ENCODE results near the gene PRSS21. TPM values are rescaled to one million over a fixed set of nuclear protein-coding genes. Genes with fewer than 3 reads are reported as not detected.

The PRSS21 gene
- polyA plus RNA-seq, 1 of the 3 experiments (the other 2 are of a cell fraction): not detected

- Histone ChIP-seq H3K36me3 (replicated peaks in 1 of 2; ENCODE audit: control insufficient read depth in 1 of 2, insufficient read depth in 2 of 2, low read length in 1 of 2) (no peaks in the 10 kb centered on the region), H3K9ac (peak overlapping the region; percentile 87), H3K9me3 (no peaks in the 10 kb centered on the region), H4K20me1 (ENCODE audit: insufficient read depth) (no peaks in the 10 kb centered on the region), H3K9me2 (no peaks in the 10 kb centered on the region), H3K27me3 (ENCODE audit: insufficient read depth) (no peaks in the 10 kb centered on the region), H3K4me1 (ENCODE audit: control insufficient read depth in 1 of 2, insufficient read depth in 2 of 2, low read depth in 1 of 2, low read length in 1 of 2) (peaks cover 4 to 5% of the 10 kb centered on the region in 2 experiments; a peak in 3 of 4 replicates), H3K4me3 (ENCODE audit: low read depth in 2 of 2, low read length in 1 of 2) (peak overlapping the region; percentile 61 to 71), H3K27ac (ENCODE audit: low read depth in 2 of 2, low read length in 1 of 2) (peak overlapping the region; percentile 90 to 95), H3K79me2 (ENCODE audit: insufficient read depth) (no peaks in the 10 kb centered on the region), H2AFZ (ENCODE audit: low read depth) (peak overlapping the region; percentile 100), H3F3A (replicated peaks; ENCODE audit: insufficient read depth) (peaks cover 11% of the 10 kb centered on the region), H3K4me2 (peak overlapping the region; percentile 93)
- POLR2A ChIA-PET: interaction anchor here (0.6 to 2.0 kb wide), 10 partner anchors 15 to 186 kb away, joined by 3 to 23 read pairs (median 6); partner anchors contain the start of genes FLYWCH2, KCTD5 and ZG16B
- WGBS (ENCODE audit: low lambda C conversion rate): under 1% methylated on average over 19 of the region's 45 CpGs
- CTCF ChIA-PET: interaction anchor here (0.6 to 10.9 kb wide), 51 partner anchors 9 to 385 kb away, joined by 3 to 144 read pairs (median 5); partner anchors contain the start of genes FLYWCH1, FLYWCH2, PRSS22 and PRSS41
- DNase-seq: peak; percentile 98
- TF ChIP-seq FOXM1 (IDR thresholded peaks at IDR 0.05; ENCODE audit: low read depth) (0 out of 2 replicates have a peak, but pooled peaks have one; percentile 46), SIN3A (IDR thresholded peaks at IDR 0.05; ENCODE audit: borderline replicate concordance, low read depth, low read length) (no peak), EP300 (IDR thresholded peaks at IDR 0.05; ENCODE audit: borderline replicate concordance in 1 of 2, low read depth in 1 of 2, low read length in 1 of 2) (peak in 1 of 2 experiments; percentile 11; a peak in 1 of 4 replicates), SMC3 (IDR thresholded peaks at IDR 0.05; ENCODE audit: low read depth, low read length) (peak; percentile 86), FOXJ3 (CRISPR knock-in tag; IDR thresholded peaks at IDR 0.05) (no peak), CHD2 (IDR thresholded peaks at IDR 0.05; ENCODE audit: low read length, partially characterized antibody) (peak; percentile 61), RFX5 (IDR thresholded peaks at IDR 0.05; ENCODE audit: low read length) (0 out of 2 replicates have a peak, but pooled peaks have one; percentile 3), MAX (IDR thresholded peaks at IDR 0.05; ENCODE audit: low read depth) (peak; percentile 65; the same call in 1 of the 2 replicates), FOSL2 (IDR thresholded peaks at IDR 0.05; ENCODE audit: borderline replicate concordance, low read depth) (no peak), POLR2AphosphoS5 (IDR thresholded peaks at IDR 0.05; ENCODE audit: low read depth, low read length) (peak; percentile 94), TCF12 (IDR thresholded peaks at IDR 0.05) (peak; percentile 41), MXI1 (IDR thresholded peaks at IDR 0.05; ENCODE audit: low read depth, low read length) (peak; percentile 19), RAD21 (IDR thresholded peaks at IDR 0.05; ENCODE audit: low read length) (peak; percentile 92), TEAD4 (IDR thresholded peaks at IDR 0.05; ENCODE audit: borderline replicate concordance, insufficient read depth) (0 out of 2 replicates have a peak, but pooled peaks have one; percentile 8), TAF1 (IDR thresholded peaks at IDR 0.05; ENCODE audit: borderline replicate concordance, low read depth, low read length) (peak; percentile 93), NRF1 (IDR thresholded peaks at IDR 0.05; ENCODE audit: low read depth, low read length) (peak; percentile 44; the same call in 1 of the 2 replicates), JUND (IDR thresholded peaks at IDR 0.05) (no peak), EZH2phosphoT487 (IDR thresholded peaks at IDR 0.05; ENCODE audit: borderline replicate concordance, low read depth) (no peak), ELF1 (IDR thresholded peaks at IDR 0.05) (peak; percentile 59; the same call in 1 of the 2 replicates), NFIC (IDR thresholded peaks at IDR 0.05; ENCODE audit: borderline replicate concordance) (peak; percentile 36; the same call in 1 of the 2 replicates)
- TF ChIP-seq, protein P1, sequence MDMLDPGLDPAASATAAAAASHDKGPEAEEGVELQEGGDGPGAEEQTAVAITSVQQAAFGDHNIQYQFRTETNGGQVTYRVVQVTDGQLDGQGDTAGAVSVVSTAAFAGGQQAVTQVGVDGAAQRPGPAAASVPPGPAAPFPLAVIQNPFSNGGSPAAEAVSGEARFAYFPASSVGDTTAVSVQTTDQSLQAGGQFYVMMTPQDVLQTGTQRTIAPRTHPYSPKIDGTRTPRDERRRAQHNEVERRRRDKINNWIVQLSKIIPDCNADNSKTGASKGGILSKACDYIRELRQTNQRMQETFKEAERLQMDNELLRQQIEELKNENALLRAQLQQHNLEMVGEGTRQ (IDR thresholded peaks at IDR 0.05; ENCODE audit: borderline replicate concordance, low read depth, low read length): no peak
- TF ChIP-seq, protein P2, sequence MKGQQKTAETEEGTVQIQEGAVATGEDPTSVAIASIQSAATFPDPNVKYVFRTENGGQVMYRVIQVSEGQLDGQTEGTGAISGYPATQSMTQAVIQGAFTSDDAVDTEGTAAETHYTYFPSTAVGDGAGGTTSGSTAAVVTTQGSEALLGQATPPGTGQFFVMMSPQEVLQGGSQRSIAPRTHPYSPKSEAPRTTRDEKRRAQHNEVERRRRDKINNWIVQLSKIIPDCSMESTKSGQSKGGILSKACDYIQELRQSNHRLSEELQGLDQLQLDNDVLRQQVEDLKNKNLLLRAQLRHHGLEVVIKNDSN (IDR thresholded peaks at IDR 0.05; ENCODE audit: borderline replicate concordance, low read depth): no peak
- TF ChIP-seq, protein P3, sequence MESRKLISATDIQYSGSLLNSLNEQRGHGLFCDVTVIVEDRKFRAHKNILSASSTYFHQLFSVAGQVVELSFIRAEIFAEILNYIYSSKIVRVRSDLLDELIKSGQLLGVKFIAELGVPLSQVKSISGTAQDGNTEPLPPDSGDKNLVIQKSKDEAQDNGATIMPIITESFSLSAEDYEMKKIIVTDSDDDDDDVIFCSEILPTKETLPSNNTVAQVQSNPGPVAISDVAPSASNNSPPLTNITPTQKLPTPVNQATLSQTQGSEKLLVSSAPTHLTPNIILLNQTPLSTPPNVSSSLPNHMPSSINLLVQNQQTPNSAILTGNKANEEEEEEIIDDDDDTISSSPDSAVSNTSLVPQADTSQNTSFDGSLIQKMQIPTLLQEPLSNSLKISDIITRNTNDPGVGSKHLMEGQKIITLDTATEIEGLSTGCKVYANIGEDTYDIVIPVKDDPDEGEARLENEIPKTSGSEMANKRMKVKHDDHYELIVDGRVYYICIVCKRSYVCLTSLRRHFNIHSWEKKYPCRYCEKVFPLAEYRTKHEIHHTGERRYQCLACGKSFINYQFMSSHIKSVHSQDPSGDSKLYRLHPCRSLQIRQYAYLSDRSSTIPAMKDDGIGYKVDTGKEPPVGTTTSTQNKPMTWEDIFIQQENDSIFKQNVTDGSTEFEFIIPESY (IDR thresholded peaks at IDR 0.05; ENCODE audit: borderline replicate concordance, low read depth): no peak
- TF ChIP-seq, protein P4, sequence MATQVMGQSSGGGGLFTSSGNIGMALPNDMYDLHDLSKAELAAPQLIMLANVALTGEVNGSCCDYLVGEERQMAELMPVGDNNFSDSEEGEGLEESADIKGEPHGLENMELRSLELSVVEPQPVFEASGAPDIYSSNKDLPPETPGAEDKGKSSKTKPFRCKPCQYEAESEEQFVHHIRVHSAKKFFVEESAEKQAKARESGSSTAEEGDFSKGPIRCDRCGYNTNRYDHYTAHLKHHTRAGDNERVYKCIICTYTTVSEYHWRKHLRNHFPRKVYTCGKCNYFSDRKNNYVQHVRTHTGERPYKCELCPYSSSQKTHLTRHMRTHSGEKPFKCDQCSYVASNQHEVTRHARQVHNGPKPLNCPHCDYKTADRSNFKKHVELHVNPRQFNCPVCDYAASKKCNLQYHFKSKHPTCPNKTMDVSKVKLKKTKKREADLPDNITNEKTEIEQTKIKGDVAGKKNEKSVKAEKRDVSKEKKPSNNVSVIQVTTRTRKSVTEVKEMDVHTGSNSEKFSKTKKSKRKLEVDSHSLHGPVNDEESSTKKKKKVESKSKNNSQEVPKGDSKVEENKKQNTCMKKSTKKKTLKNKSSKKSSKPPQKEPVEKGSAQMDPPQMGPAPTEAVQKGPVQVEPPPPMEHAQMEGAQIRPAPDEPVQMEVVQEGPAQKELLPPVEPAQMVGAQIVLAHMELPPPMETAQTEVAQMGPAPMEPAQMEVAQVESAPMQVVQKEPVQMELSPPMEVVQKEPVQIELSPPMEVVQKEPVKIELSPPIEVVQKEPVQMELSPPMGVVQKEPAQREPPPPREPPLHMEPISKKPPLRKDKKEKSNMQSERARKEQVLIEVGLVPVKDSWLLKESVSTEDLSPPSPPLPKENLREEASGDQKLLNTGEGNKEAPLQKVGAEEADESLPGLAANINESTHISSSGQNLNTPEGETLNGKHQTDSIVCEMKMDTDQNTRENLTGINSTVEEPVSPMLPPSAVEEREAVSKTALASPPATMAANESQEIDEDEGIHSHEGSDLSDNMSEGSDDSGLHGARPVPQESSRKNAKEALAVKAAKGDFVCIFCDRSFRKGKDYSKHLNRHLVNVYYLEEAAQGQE (IDR thresholded peaks at IDR 0.05; ENCODE audit: low read depth, low read length): no peak; the same call in 1 of the 2 replicates
These were observed 51.2 kb downstream of the PRSS21 start for GRCh38 chr16:2867987-2868789.
